ENCODE measurements around the gene PPTC7.
"Not testable (repeated sequence)": the region's sequence is repeated elsewhere in the genome, so short reads cannot be mapped to it uniquely, and the experiment has no call there.

DNA sequence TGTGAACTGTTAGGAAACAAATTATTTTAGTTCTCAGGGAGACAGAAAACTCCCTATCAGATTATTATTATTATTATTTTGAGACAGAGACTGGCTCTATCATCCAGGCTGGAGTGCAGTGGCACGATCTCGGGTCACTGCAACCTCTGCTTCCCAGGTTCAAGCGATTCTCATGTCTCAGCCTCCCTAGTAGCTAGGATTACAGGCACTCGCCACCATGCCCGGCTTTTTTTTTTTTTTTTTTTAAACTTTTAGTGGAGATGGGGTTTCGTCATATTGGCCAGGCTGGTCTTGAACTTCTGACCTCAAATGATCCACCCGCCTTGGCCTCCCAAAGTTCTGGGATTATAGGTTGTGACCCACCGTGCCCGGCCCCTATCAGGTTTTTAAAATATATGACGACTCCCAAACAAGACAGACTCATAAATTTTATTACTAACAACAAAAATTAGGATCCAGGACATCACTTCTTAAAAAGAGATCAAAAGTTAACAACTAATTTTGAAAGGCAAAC lies 8.3 kb downstream of the PPTC7 start:
- TF ChIP-seq CTCF, POLR2A (IDR thresholded peaks at IDR 0.05): not testable (repeated sequence)
